Testis (tissue), 2 donors: ENCODE measurements around the gene CHST9.

ENCODE experiments used
- CTCF ChIP-seq, 3 experiments: fragments of 450-650 bp in 2 of 3; fragments of 200-600 bp in 1 of 3; sonication (generic) in 1 of 3; IDR thresholded peaks; one replicate each; pipeline ENCODE4 v1.5.1; 2016 to 2019; ENCODE audit warnings: antibody characterized with exemption in 3 of 3, mild to moderate bottlenecking in 2 of 3, moderate library complexity in 1 of 3
- POLR2A ChIP-seq: fragments of 450-650 bp; IDR thresholded peaks from one replicate; pipeline ENCODE4 v1.6.1; 2017; ENCODE audit warnings: antibody characterized with exemption, mild to moderate bottlenecking, moderate library complexity

GRCh38 chr18:27124196-27124595, 60.9 kb downstream of the CHST9 start:
- TF ChIP-seq CTCF (IDR thresholded peaks at IDR 0.05) (no peak), POLR2A (no peak)
